Testis (tissue), 5 donors: Measurements from ENCODE around the gene UCN. TPM values are rescaled to one million over a fixed set of nuclear protein-coding genes. Genes with fewer than 3 reads are reported as not detected.

Source experiments
- DNase-seq: peaks from one replicate; pipeline ENCODE4 v3.0.0-alpha.2; 2019
- H3K27ac ChIP-seq, 2 donors: fragments of 200-600 bp; sonication (generic); one replicate each; pipeline ENCODE4 v1.5.1; 2019
- H3K27me3 ChIP-seq: fragments of 200-600 bp; sonication (generic); one replicate; pipeline ENCODE4 v1.5.1; 2019
- H3K36me3 ChIP-seq: fragments of 200-600 bp; sonication (generic); one replicate; pipeline ENCODE4 v1.5.1; 2017; ENCODE audit warnings: low read depth; ENCODE audit errors: missing control alignments
- H3K4me1 ChIP-seq: fragments of 200-600 bp; sonication (generic); one replicate; pipeline ENCODE4 v1.5.1; 2019
- H3K4me3 ChIP-seq, 2 donors: fragments of 200-600 bp; sonication (generic); one replicate each; pipeline ENCODE4 v1.5.1; 2017 to 2019
- H3K9me3 ChIP-seq: fragments of 200-600 bp; sonication (generic); one replicate; pipeline ENCODE4 v1.5.1; 2017
- CTCF ChIP-seq, 3 experiments: fragments of 450-650 bp in 2 of 3; fragments of 200-600 bp in 1 of 3; sonication (generic) in 1 of 3; IDR thresholded peaks; one replicate each; pipeline ENCODE4 v1.5.1; 2016 to 2019; ENCODE audit warnings: antibody characterized with exemption in 3 of 3, mild to moderate bottlenecking in 2 of 3, moderate library complexity in 1 of 3
- POLR2A ChIP-seq: fragments of 450-650 bp; IDR thresholded peaks from one replicate; pipeline ENCODE4 v1.6.1; 2017; ENCODE audit warnings: antibody characterized with exemption, mild to moderate bottlenecking, moderate library complexity
- WGBS, 2 donors: methylation state at CpG; one replicate each; pipeline ENCODE4 v1.1.5; 2018; 5-methylcytosine and 5-hydroxymethylcytosine counted together
- intact Hi-C: fragments of 100-400 bp; cut with DNase I; formaldehyde crosslinking; loops from one replicate; pipeline ENCODE4 v1.15.1; 2023; ENCODE audit warnings: low total_unique reads
- long read RNA-seq, 2 donors: transcript quantifications; one replicate each; lab custom pipeline, GENCODE V29; 2026
- polyA plus RNA-seq: library from polyadenylated mRNA; stranded (reverse); fragments of 350-450 nt; fragmentation: Illumina TruSeq; extraction: RNeasy Lipid Tissue Mini Kit (QIAGEN cat#74804); gene quantifications from one replicate; pipeline ENCODE4 v1.2.3, GENCODE V29; 2014; ENCODE audit warnings: low read depth, low replicate concordance; ENCODE audit not compliant: insufficient read depth
- total RNA-seq, 2 donors: library from RNA; depleted of rRNA; stranded (reverse); fragments of >200 nt; gene quantifications; one replicate each; pipeline ENCODE4 v1.2.3, GENCODE V29; 2016

The UCN gene
- total RNA-seq (10 to 100 TPM; 16.2 to 18.8 TPM), polyA plus RNA-seq (0.75 TPM)
- long read RNA-seq, donor 1, partial matches to known transcripts, result 0 of 2 reads
- long read RNA-seq, donor 1, other reads (novel, unspliced or antisense), result 0 of 2 reads
- long read RNA-seq, donor 2, partial matches to known transcripts, result 0 of 1 reads
- long read RNA-seq, donor 2, other reads (novel, unspliced or antisense), result 0 of 1 reads

GRCh38 chr2:27308359-27308881 is at the start of gene UCN:
UCN (minus strand) TSS chr2:27308445; CDS start chr2:27307895, 550 bp downstream.
- intact Hi-C loops, result loop anchor here (10.0 kb wide), 1 partner anchor 214 kb away; no protein-coding TSS in a partner anchor
- H3K36me3 ChIP-seq, result peaks cover 3% of the 10 kb centered on the region
- no peak for TF ChIP-seq POLR2A
- TF ChIP-seq CTCF (IDR thresholded peaks at IDR 0.05), result no peak
- H3K27me3 ChIP-seq, result no peaks in the 10 kb centered on the region
- DNase-seq, result peak; percentile 43
- H3K4me1 ChIP-seq, result no peaks in the 10 kb centered on the region
- no peak within 1 kb of the TSS for H3K4me3 ChIP-seq
- no peak within 1 kb of the TSS for H3K27ac ChIP-seq
- 35 to 41% methylated on average over 23 to 25 of the region's 25 CpGs for WGBS, 2 donors
- no peaks in the 10 kb centered on the region for H3K9me3 ChIP-seq

- Histone ChIP-seq H3K36me3 (no peaks in the 10 kb centered on the region), H3K9me3 (no peaks in the 10 kb centered on the region), H3K4me3 (peak within 1 kb of the TSS; percentile 91 to 94), H3K27ac (peak within 1 kb of the TSS; percentile 88 to 89), H3K27me3 (no peaks in the 10 kb centered on the region), H3K4me1 (peaks cover 31% of the 10 kb centered on the region)
- peak in 2 of 3 experiments; percentile 22 to 42 for TF ChIP-seq CTCF (IDR thresholded peaks at IDR 0.05)
- TF ChIP-seq POLR2A, result no peak
- 0% methylated on average over 36 to 66 of the region's 67 CpGs for WGBS, 2 donors
- peak; percentile 97 for DNase-seq
- intact Hi-C loops, result no loop called here
These were observed 48.3 kb upstream of the UCN start, which contains the start of gene GTF3C2 for GRCh38 chr2:27356382-27357181. GTF3C2 (minus strand) TSS chr2:27356764; CDS start chr2:27343554, 13,210 bp downstream.

- Histone ChIP-seq H3K4me3 (peak overlapping the region; percentile 91 to 94), H3K27ac (peak overlapping the region; percentile 88 to 89), H3K9me3 (no peaks in the 10 kb centered on the region), H3K36me3 (no peaks in the 10 kb centered on the region), H3K4me1 (peaks cover 31% of the 10 kb centered on the region), H3K27me3 (no peaks in the 10 kb centered on the region)
- DNase-seq, result peak; percentile 70
- intact Hi-C loops, result no loop called here
- no peak for TF ChIP-seq POLR2A
- TF ChIP-seq CTCF (IDR thresholded peaks at IDR 0.05), result no peak
- 0% methylated on average over 12 of the region's 12 CpGs for WGBS, 2 donors
These were observed 47.8 kb upstream of the UCN start for GRCh38 chr2:27356056-27356381.

GRCh38 chr2:27354597-27354927 is 46.3 kb upstream of the UCN start:
- intact Hi-C loops, result no loop called here

More at GRCh38 chr2:27354597-27354927, 46.3 kb upstream of the UCN start:
- Histone ChIP-seq H3K27me3 (no peaks in the 10 kb centered on the region), H3K36me3 (no peaks in the 10 kb centered on the region), H3K4me1 (peaks cover 38% of the 10 kb centered on the region), H3K4me3 (no peak overlapping the region), H3K27ac (no peak overlapping the region), H3K9me3 (no peaks in the 10 kb centered on the region)
- no peak for DNase-seq
- TF ChIP-seq POLR2A (no peak), CTCF (IDR thresholded peaks at IDR 0.05) (no peak)
- 86 to 90% methylated on average over 7 of the region's 7 CpGs for WGBS, 2 donors
